ENCODE measurements around the gene OXER1. TPM values are rescaled to one million over a fixed set of nuclear protein-coding genes. Genes with fewer than 3 reads are reported as not detected.

The OXER1 gene
- total RNA-seq, 4 donors from 2014 or later: 0.56 TPM; not detected in 3

DNA sequence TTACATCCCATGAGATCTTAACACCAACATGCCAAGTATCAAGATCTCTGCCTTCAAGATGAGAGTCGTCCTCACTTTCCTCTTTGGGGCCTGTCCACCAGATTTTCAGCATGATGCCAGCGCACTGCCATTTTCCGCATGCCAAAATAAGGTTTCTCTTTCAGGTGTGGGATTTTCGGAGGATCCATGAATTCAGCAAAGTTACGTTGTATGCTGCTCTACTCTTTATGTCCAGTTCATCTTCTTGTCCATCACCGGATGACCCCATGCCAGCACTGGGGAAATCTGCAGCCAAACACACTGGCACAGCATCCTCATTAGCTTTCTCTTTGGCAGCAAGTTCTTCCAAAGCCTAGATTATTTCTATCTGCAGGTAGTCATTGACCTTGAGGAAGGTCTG, 33.3 kb upstream of the OXER1 start:
- in situ Hi-C loops (cut with MboI; ENCODE audit: low sequenced_read_pairs in 4 of 4): no loop called here
- H3K36me3 ChIP-seq: no peaks in the 10 kb centered on the region
- no peaks in the 10 kb centered on the region for H3K9me3 ChIP-seq
- ATAC-seq (no peak), DNase-seq (no peak)
- no peak overlapping the region for H3K4me3 ChIP-seq
- intact Hi-C loops (cut with DNase I; ENCODE audit: low total_unique reads): no loop called here
- TF ChIP-seq POLR2A (IDR thresholded peaks at IDR 0.05) (no peak), CTCF (IDR thresholded peaks at IDR 0.05 in 4 of 5, conservative IDR thresholded peaks at IDR 0.05 in 1 of 5) (no peak)
- H3K4me1 ChIP-seq: peaks cover 4 to 13% of the 10 kb centered on the region in 2 donors
- H3K27me3 ChIP-seq: peaks cover 0 to 8% (median 4%) of the 10 kb centered on the region in 3 donors
- H3K27ac ChIP-seq: no peak overlapping the region

- no peak overlapping the region for H3K4me3 ChIP-seq
- TF ChIP-seq CTCF (IDR thresholded peaks at IDR 0.05 in 4 of 5, conservative IDR thresholded peaks at IDR 0.05 in 1 of 5): no peak
- no peak for TF ChIP-seq POLR2A (IDR thresholded peaks at IDR 0.05)
- DNase-seq (no peak), ATAC-seq (no peak)
- H3K4me1 ChIP-seq: peaks cover 4 to 12% of the 10 kb centered on the region in 2 donors
- peak overlapping the region in 1 of 4 donors; percentile 3 for H3K27ac ChIP-seq
- H3K36me3 ChIP-seq: no peaks in the 10 kb centered on the region
- H3K27me3 ChIP-seq: peaks cover 0 to 15% (median 8%) of the 10 kb centered on the region in 3 donors
- in situ Hi-C loops (cut with MboI; ENCODE audit: low sequenced_read_pairs in 4 of 4): no loop called here
- H3K9me3 ChIP-seq: no peaks in the 10 kb centered on the region
- intact Hi-C loops (cut with DNase I; ENCODE audit: low total_unique reads): no loop called here
These were observed 32.7 kb upstream of the OXER1 start for GRCh38 chr2:42796427-42797248.

- no peak for DNase-seq
- peaks cover 3 to 22% (median 15%) of the 10 kb centered on the region in 3 donors for H3K27me3 ChIP-seq
- no peak overlapping the region for H3K4me3 ChIP-seq
- peaks cover 6 to 7% of the 10 kb centered on the region in 2 donors for H3K4me1 ChIP-seq
- H3K36me3 ChIP-seq: no peaks in the 10 kb centered on the region
- TF ChIP-seq CTCF (IDR thresholded peaks at IDR 0.05 in 4 of 5, conservative IDR thresholded peaks at IDR 0.05 in 1 of 5): no peak
- TF ChIP-seq POLR2A (IDR thresholded peaks at IDR 0.05): no peak
- peak overlapping the region in 1 of 4 donors; percentile 3 for H3K27ac ChIP-seq
- in situ Hi-C loops (cut with MboI; ENCODE audit: low sequenced_read_pairs in 4 of 4) (no loop called here), intact Hi-C loops (cut with DNase I; ENCODE audit: low total_unique reads) (no loop called here)
- no peaks in the 10 kb centered on the region for H3K9me3 ChIP-seq
- ATAC-seq: no peak
These were observed 31.9 kb upstream of the OXER1 start for GRCh38 chr2:42795841-42796301.

- H3K4me3 ChIP-seq: no peak overlapping the region
- H3K27ac ChIP-seq: no peak overlapping the region
- no peaks in the 10 kb centered on the region for H3K36me3 ChIP-seq
- no peaks in the 10 kb centered on the region for H3K9me3 ChIP-seq
- DNase-seq: no peak
- peaks cover 3 to 23% (median 17%) of the 10 kb centered on the region in 3 donors for H3K27me3 ChIP-seq
- ATAC-seq: no peak
- H3K4me1 ChIP-seq: peaks cover 6 to 7% of the 10 kb centered on the region in 2 donors
- intact Hi-C loops (cut with DNase I; ENCODE audit: low total_unique reads) (no loop called here), in situ Hi-C loops (cut with MboI; ENCODE audit: low sequenced_read_pairs in 4 of 4) (no loop called here)
- TF ChIP-seq CTCF (IDR thresholded peaks at IDR 0.05 in 4 of 5, conservative IDR thresholded peaks at IDR 0.05 in 1 of 5) (no peak), POLR2A (IDR thresholded peaks at IDR 0.05) (no peak)
These were observed 31.3 kb upstream of the OXER1 start for GRCh38 chr2:42795275-42795674.
